K562 (cell line): Measurements from ENCODE around the gene SUPT3H. TPM values are rescaled to one million over a fixed set of nuclear protein-coding genes. Genes with fewer than 3 reads are reported as not detected.

Source experiments
- AFF4 ChIP-seq: sonication (generic); formaldehyde crosslinking; IDR thresholded peaks from 2 replicates; pipeline ENCODE4 v1.8.0; 2023; ENCODE audit warnings: mild to moderate bottlenecking, missing genetic modification reagents
- THRB ChIP-seq: fragments of 450-650 bp; formaldehyde crosslinking; conservative IDR thresholded peaks from 2 replicates; pipeline ENCODE4 v1.4.0; 2022; ENCODE audit warnings: mild to moderate bottlenecking, missing genetic modification characterization
- polyA plus RNA-seq, 8 experiments: library from polyadenylated mRNA; depleted of rRNA in 4 of 8; stranded (reverse) in 5 of 8; unstranded in 3 of 8; fragments of >200 nt; fragmentation: Nextera tagmentation in 2 of 8; fragmentation: Illumina TruSeq in 1 of 8; extraction: Ambion mirVana in 2 of 8; extraction: Trizol in 1 of 8; gene quantifications; 2 replicates each; pipeline versions ENCODE4 v1.2.1 to v1.2.3, GENCODE V29; 2011 to 2014; ENCODE audit warnings: inconsistent platforms in 1 of 8, missing spikeins in 1 of 8
- total RNA-seq, 7 experiments: library from RNA; depleted of rRNA in 6 of 7; stranded (reverse); fragments of >200 nt in 6 of 7; fragmentation: Illumina TruSeq in 2 of 7; extraction: Trizol in 2 of 7; gene quantifications; 2 replicates each; pipeline versions ENCODE4 v1.2.1 to v1.2.3, GENCODE V29; 2011 to 2021; ENCODE audit warnings: low replicate concordance in 1 of 7
- TF ChIP-seq, protein P1 (sequence below): fragments of 450-650 bp; IDR thresholded peaks from 2 replicates; pipeline ENCODE4 v1.6.1; 2016; ENCODE audit warnings: antibody characterized with exemption

SUPT3H gene
- total and polyA plus RNA-seq, 9 of the 15 experiments (the other 6 are each of a cell fraction or from before 2014, with no cell fraction given): 7.2 to 16.3 (median 11.9) TPM

- TF ChIP-seq AFF4 (CRISPR knock-in tag) (no peak), THRB (CRISPR knock-in tag) (no peak)
- TF ChIP-seq, protein P1, sequence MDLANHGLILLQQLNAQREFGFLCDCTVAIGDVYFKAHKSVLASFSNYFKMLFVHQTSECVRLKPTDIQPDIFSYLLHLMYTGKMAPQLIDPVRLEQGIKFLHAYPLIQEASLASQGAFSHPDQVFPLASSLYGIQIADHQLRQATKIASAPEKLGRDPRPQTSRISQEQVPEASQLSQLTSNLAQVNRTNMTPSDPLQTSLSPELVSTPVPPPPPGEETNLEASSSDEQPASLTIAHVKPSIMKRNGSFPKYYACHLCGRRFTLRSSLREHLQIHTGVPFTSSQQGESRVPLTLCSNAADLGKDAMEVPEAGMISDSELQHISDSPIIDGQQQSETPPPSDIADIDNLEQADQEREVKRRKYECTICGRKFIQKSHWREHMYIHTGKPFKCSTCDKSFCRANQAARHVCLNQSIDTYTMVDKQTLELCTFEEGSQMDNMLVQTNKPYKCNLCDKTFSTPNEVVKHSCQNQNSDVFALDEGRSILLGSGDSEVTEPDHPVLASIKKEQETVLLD: no peak
These were observed 569.6 kb downstream of the SUPT3H start (continued) for GRCh38 chr6:44808148-44808547.
